Endothelial cell of umbilical vein (primary cell): ENCODE measurements around the gene CENPA. TPM values are rescaled to one million over a fixed set of nuclear protein-coding genes. Genes with fewer than 3 reads are reported as not detected.

Experiments
- BruUV-seq: library from RNA; stranded (reverse); fragments of 400-500 nt; replicated peaks from 2 replicates; lab custom pipeline; 2021; lab: Mats Ljungman, UMichigan
- CTCF ChIA-PET: fragments of 300-600, 350-600 bp; sonication (Branson Sonifier 250); formaldehyde crosslinking; loops from one replicate; lab custom pipeline; 2021; ENCODE audit warnings: antibody characterized with exemption, inconsistent platforms; lab: Charles Lee
- POLR2A ChIA-PET: fragments of 300-600, 350-600 bp; sonication (Branson Sonifier 250); formaldehyde crosslinking; loops from one replicate; lab custom pipeline; 2021; ENCODE audit warnings: antibody characterized with exemption, inconsistent platforms; lab: Charles Lee
- DNase-seq: peaks from one replicate; pipeline ENCODE4 v3.0.0-alpha.2; 2011; ENCODE audit warnings: low read depth, low spot score
- FAIRE-seq: peaks from 2 replicates; lab custom pipeline; 2011; peaks lifted over from hg19 to GRCh38; lab: Jason Lieb, UNC
- H2AFZ ChIP-seq: 2 replicates; pipeline ENCODE4 v1.6.0; 2012; ENCODE audit warnings: low read depth, low read length, control low read depth, inconsistent platforms
- H3K27ac ChIP-seq: 2 replicates; pipeline ENCODE4 v1.5.1; 2011; ENCODE audit warnings: low read depth, mild to moderate bottlenecking, control low read depth, low read length, moderate library complexity; ENCODE audit not compliant: insufficient read depth
- H3K27me3 ChIP-seq, 2 experiments: 2 replicates each; pipeline versions ENCODE4 v1.6.0 to v1.6.1; 2011; ENCODE audit warnings: low read length in 2 of 2, mixed read lengths in 1 of 2; ENCODE audit not compliant: control insufficient read depth in 2 of 2, insufficient read depth in 2 of 2
- H3K36me3 ChIP-seq, 2 experiments: 2 replicates in 1 of 2; 3 replicates in 1 of 2; pipeline ENCODE4 v1.5.1; 2011; ENCODE audit warnings: low read length in 2 of 2, mild to moderate bottlenecking in 1 of 2, moderate library complexity in 1 of 2; ENCODE audit not compliant: control insufficient read depth in 2 of 2, insufficient read depth in 2 of 2; ENCODE audit errors: extremely low read depth in 1 of 2
- H3K4me1 ChIP-seq: 3 replicates; pipeline ENCODE4 v1.5.1; 2011; ENCODE audit warnings: mild to moderate bottlenecking, low read length; ENCODE audit not compliant: control insufficient read depth, insufficient read depth; ENCODE audit errors: extremely low read depth
- H3K4me2 ChIP-seq: 2 replicates; pipeline ENCODE4 v1.6.1; 2011; ENCODE audit warnings: low read length, control low read depth, mixed read lengths; ENCODE audit not compliant: insufficient read depth
- H3K4me3 ChIP-seq, 3 experiments: fragments of 200-600 bp in 1 of 3; sonication (generic), shearing (Covaris generic) in 1 of 3; replicated peaks in 1 of 3; 2 replicates each; pipeline ENCODE4 v1.5.1; 2011 to 2016; ENCODE audit warnings: control low read depth in 3 of 3, low read length in 3 of 3, mild to moderate bottlenecking in 2 of 3, inconsistent platforms in 1 of 3, low read depth in 1 of 3, moderate library complexity in 1 of 3; ENCODE audit not compliant: insufficient read depth in 1 of 3
- H3K79me2 ChIP-seq: 2 replicates; pipeline ENCODE4 v1.6.0; 2012; ENCODE audit warnings: low read length, inconsistent platforms; ENCODE audit not compliant: control insufficient read depth, insufficient read depth
- H3K9ac ChIP-seq: replicated peaks from 2 replicates; pipeline ENCODE3; 2011; ENCODE audit warnings: low read length, control low read depth; ENCODE audit not compliant: insufficient read depth; ENCODE audit errors: extremely low read depth
- H3K9me1 ChIP-seq: replicated peaks from 3 replicates; pipeline ENCODE4 v1.6.0; 2011; ENCODE audit warnings: mild to moderate bottlenecking, low read length; ENCODE audit not compliant: control insufficient read depth, insufficient read depth; ENCODE audit errors: extremely low read depth
- H3K9me3 ChIP-seq: replicated peaks from 2 replicates; pipeline ENCODE4 v1.5.1; 2012; ENCODE audit warnings: low read length, inconsistent platforms; ENCODE audit not compliant: control insufficient read depth, insufficient read depth
- H4K20me1 ChIP-seq: replicated peaks from 2 replicates; pipeline ENCODE3; 2011; ENCODE audit warnings: mild to moderate bottlenecking, low read length; ENCODE audit not compliant: control insufficient read depth, insufficient read depth; ENCODE audit errors: extremely low read depth
- EZH2 ChIP-seq: IDR thresholded peaks from 2 replicates; pipeline ENCODE4 v1.6.1; 2012; ENCODE audit warnings: borderline replicate concordance, low read depth, mild to moderate bottlenecking, moderate library complexity, low read length, inconsistent platforms; ENCODE audit not compliant: severe bottlenecking
- FOS ChIP-seq: IDR thresholded peaks from 2 replicates; pipeline ENCODE4 v1.6.1; 2011; ENCODE audit warnings: mild to moderate bottlenecking, low read length, moderate library complexity, borderline replicate concordance; ENCODE audit not compliant: insufficient read depth
- GATA2 ChIP-seq: IDR thresholded peaks from 2 replicates; pipeline ENCODE4 v1.7.0; 2011; ENCODE audit warnings: low read depth, mild to moderate bottlenecking, moderate library complexity, mixed read lengths, low read length; ENCODE audit not compliant: insufficient read length, insufficient read depth
- JUN ChIP-seq: IDR thresholded peaks from 2 replicates; pipeline ENCODE4 v1.6.1; 2011; ENCODE audit warnings: borderline replicate concordance, low read depth; ENCODE audit not compliant: insufficient read length, insufficient read depth
- MYC ChIP-seq: IDR thresholded peaks from one replicate; pipeline ENCODE4 v1.6.1; 2011; ENCODE audit warnings: mild to moderate bottlenecking, low read depth, low read length
- POLR2A ChIP-seq: IDR thresholded peaks from 2 replicates; pipeline ENCODE4 v1.6.1; 2012; ENCODE audit warnings: low read depth, mild to moderate bottlenecking, control low read depth, low read length
- POLR2AphosphoS5 ChIP-seq: IDR thresholded peaks from 2 replicates; pipeline ENCODE4 v1.6.1; 2012; ENCODE audit warnings: low read depth, mild to moderate bottlenecking, control low read depth, low read length, moderate library complexity; ENCODE audit not compliant: insufficient read depth
- dilution Hi-C: fragments of 300-500 bp; cut with MboI; formaldehyde crosslinking; loops from one replicate; pipeline ENCODE4 v1.15.0; 2019; ENCODE audit warnings: low sequenced_read_pairs; ENCODE audit not compliant: extremely low pct_ligation_motif_present
- intact Hi-C: fragments of 100-400 bp; cut with micrococcal nuclease; formaldehyde crosslinking; loops from one replicate; pipeline ENCODE4 v1.10.0; 2022
- polyA plus RNA-seq, 4 experiments: library from polyadenylated mRNA; depleted of rRNA in 3 of 4; stranded (reverse) in 3 of 4; unstranded in 1 of 4; fragments of >200 nt; gene quantifications; 2 replicates each; pipeline versions ENCODE4 v1.2.1 to v1.2.3, GENCODE V29; 2011 to 2012; ENCODE audit warnings: missing spikeins in 1 of 4
- total RNA-seq: library from RNA; stranded (reverse); gene quantifications from 2 replicates; pipeline ENCODE4 v1.2.3, GENCODE V29; 2021
- TF ChIP-seq, protein P1 (sequence below), 2 donors: IDR thresholded peaks; 1 replicate in 1 of 2; 2 replicates in 1 of 2; pipeline ENCODE4 v1.5.1; 2011; ENCODE audit warnings: low read length in 2 of 2, mild to moderate bottlenecking in 2 of 2, moderate library complexity in 2 of 2, control low read depth in 1 of 2, inconsistent platforms in 1 of 2, low read depth in 1 of 2; ENCODE audit not compliant: insufficient read depth in 1 of 2; ENCODE audit errors: extremely low read depth in 1 of 2
- TF ChIP-seq, protein P2 (sequence below): IDR thresholded peaks from 2 replicates; pipeline ENCODE4 v1.6.1; 2011; ENCODE audit not compliant: insufficient read depth, insufficient read length

Gene CENPA
- total and polyA plus RNA-seq, 2 donors (not counting 3 experiments of a cell fraction or from before 2014, with no cell fraction given) = 22.0 to 33.1 TPM

- dilution Hi-C loops = no loop called here
- BruUV-seq = no TSS peak
- POLR2A ChIA-PET = no interaction called here
- no peaks in the 10 kb centered on the region for H3K9me3 ChIP-seq
- no peak overlapping the region for H3K27ac ChIP-seq
- H2AFZ ChIP-seq = no peak overlapping the region
- DNase-seq (no peak), FAIRE-seq (no peak)
- H3K79me2 ChIP-seq = no peaks in the 10 kb centered on the region
- H3K9me1 ChIP-seq = no peaks in the 10 kb centered on the region
- intact Hi-C loops = no loop called here
- no peaks in the 10 kb centered on the region for H4K20me1 ChIP-seq
- TF ChIP-seq POLR2A (no peak), POLR2AphosphoS5 (no peak), EZH2 (no peak), MYC (no peak), FOS (no peak), JUN (no peak), GATA2 (no peak)
- TF ChIP-seq, protein P1, sequence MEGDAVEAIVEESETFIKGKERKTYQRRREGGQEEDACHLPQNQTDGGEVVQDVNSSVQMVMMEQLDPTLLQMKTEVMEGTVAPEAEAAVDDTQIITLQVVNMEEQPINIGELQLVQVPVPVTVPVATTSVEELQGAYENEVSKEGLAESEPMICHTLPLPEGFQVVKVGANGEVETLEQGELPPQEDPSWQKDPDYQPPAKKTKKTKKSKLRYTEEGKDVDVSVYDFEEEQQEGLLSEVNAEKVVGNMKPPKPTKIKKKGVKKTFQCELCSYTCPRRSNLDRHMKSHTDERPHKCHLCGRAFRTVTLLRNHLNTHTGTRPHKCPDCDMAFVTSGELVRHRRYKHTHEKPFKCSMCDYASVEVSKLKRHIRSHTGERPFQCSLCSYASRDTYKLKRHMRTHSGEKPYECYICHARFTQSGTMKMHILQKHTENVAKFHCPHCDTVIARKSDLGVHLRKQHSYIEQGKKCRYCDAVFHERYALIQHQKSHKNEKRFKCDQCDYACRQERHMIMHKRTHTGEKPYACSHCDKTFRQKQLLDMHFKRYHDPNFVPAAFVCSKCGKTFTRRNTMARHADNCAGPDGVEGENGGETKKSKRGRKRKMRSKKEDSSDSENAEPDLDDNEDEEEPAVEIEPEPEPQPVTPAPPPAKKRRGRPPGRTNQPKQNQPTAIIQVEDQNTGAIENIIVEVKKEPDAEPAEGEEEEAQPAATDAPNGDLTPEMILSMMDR (IDR thresholded peaks at IDR 0.05; ENCODE audit: extremely low read depth in 1 of 2, insufficient read depth in 1 of 2, low read depth in 1 of 2, low read length in 2 of 2) = no peak
- TF ChIP-seq, protein P2, sequence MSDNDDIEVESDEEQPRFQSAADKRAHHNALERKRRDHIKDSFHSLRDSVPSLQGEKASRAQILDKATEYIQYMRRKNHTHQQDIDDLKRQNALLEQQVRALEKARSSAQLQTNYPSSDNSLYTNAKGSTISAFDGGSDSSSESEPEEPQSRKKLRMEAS = no peak
- H3K4me1 ChIP-seq = peaks cover 23% of the 10 kb centered on the region
- CTCF ChIA-PET = interaction anchor here (1.0 kb wide), 1 partner anchor 23 kb away, joined by 3 read pairs; no protein-coding TSS in a partner anchor
- no peak overlapping the region for H3K4me2 ChIP-seq
- H3K36me3 ChIP-seq = no peaks in the 10 kb centered on the region
- H3K27me3 ChIP-seq = no peaks in the 10 kb centered on the region
- no peak overlapping the region for H3K9ac ChIP-seq
- H3K4me3 ChIP-seq = no peak overlapping the region
Observed at GRCh38 chr2:26754539-26754938, 31.3 kb upstream of the CENPA start.
